H9 (cell line): ENCODE data around the gene CTDSP2. TPM values are rescaled to one million over a fixed set of nuclear protein-coding genes. Genes with fewer than 3 reads are reported as not detected.

ENCODE experiments used
- DNase-seq: peaks from one replicate; pipeline ENCODE4 v3.0.0-alpha.2; 2017
- H2AFZ ChIP-seq: one replicate; pipeline ENCODE4 v1.6.1; 2013; ENCODE audit warnings: mild to moderate bottlenecking, low read length, control low read depth, moderate library complexity
- H2AK5ac ChIP-seq: 2 replicates; pipeline ENCODE4 v1.6.1; 2013; ENCODE audit warnings: low read length, control low read depth, mixed read lengths; ENCODE audit not compliant: insufficient read length
- H2BK120ac ChIP-seq: one replicate; pipeline ENCODE4 v1.6.1; 2013; ENCODE audit warnings: low read depth, mild to moderate bottlenecking, low read length, control low read depth, inconsistent platforms; ENCODE audit not compliant: poor library complexity, severe bottlenecking
- H2BK12ac ChIP-seq: 2 replicates; pipeline ENCODE4 v1.6.1; 2013; ENCODE audit warnings: low read length, control low read depth, mixed read lengths, low read depth; ENCODE audit not compliant: insufficient read length
- H2BK15ac ChIP-seq: 2 replicates; pipeline ENCODE4 v1.6.1; 2013; ENCODE audit warnings: low read depth, low read length, control low read depth
- H2BK20ac ChIP-seq: one replicate; pipeline ENCODE4 v1.6.1; 2013; ENCODE audit warnings: low read depth, mild to moderate bottlenecking, low read length, control low read depth, inconsistent platforms; ENCODE audit not compliant: poor library complexity, severe bottlenecking
- H2BK5ac ChIP-seq: 2 replicates; pipeline ENCODE4 v1.6.1; 2013; ENCODE audit warnings: low read length, control low read depth, mixed read lengths; ENCODE audit not compliant: insufficient read length
- H3K14ac ChIP-seq: 2 replicates; pipeline ENCODE4 v1.6.1; 2013; ENCODE audit warnings: low read length, control low read depth; ENCODE audit not compliant: insufficient read depth
- H3K18ac ChIP-seq: 2 replicates; pipeline ENCODE4 v1.6.1; 2013; ENCODE audit warnings: low read depth, mild to moderate bottlenecking, mixed read lengths, low read length, control low read depth; ENCODE audit not compliant: insufficient read length
- H3K23ac ChIP-seq: 2 replicates; pipeline ENCODE4 v1.6.1; 2013; ENCODE audit warnings: low read length, control low read depth, mixed read lengths, low read depth; ENCODE audit not compliant: insufficient read length
- H3K23me2 ChIP-seq: 2 replicates; pipeline ENCODE4 v1.6.1; 2013; ENCODE audit warnings: low read depth, mild to moderate bottlenecking, mixed read lengths, low read length, control low read depth; ENCODE audit not compliant: insufficient read length, poor library complexity, severe bottlenecking
- H3K27ac ChIP-seq: 2 replicates; pipeline ENCODE4 v1.5.1; 2013; ENCODE audit warnings: low read length, control low read depth, mixed read lengths, low read depth; ENCODE audit not compliant: insufficient read length
- H3K27me3 ChIP-seq: 2 replicates; pipeline ENCODE4 v1.6.1; 2013; ENCODE audit warnings: low read length, control low read depth, inconsistent platforms; ENCODE audit not compliant: insufficient read depth
- H3K4ac ChIP-seq: 2 replicates; pipeline ENCODE4 v1.6.1; 2013; ENCODE audit warnings: low read depth, mild to moderate bottlenecking, control low read depth, inconsistent platforms, low read length, moderate library complexity
- H3K4me1 ChIP-seq: 2 replicates; pipeline ENCODE4 v1.6.1; 2013; ENCODE audit warnings: low read length, control low read depth, inconsistent platforms; ENCODE audit not compliant: insufficient read depth
- H3K4me2 ChIP-seq: 2 replicates; pipeline ENCODE4 v1.6.1; 2013; ENCODE audit warnings: low read length, control low read depth, mixed read lengths; ENCODE audit not compliant: insufficient read length, insufficient read depth
- H3K56ac ChIP-seq: 2 replicates; pipeline ENCODE4 v1.6.1; 2013; ENCODE audit warnings: low read depth, mild to moderate bottlenecking, mixed read lengths, low read length, control low read depth; ENCODE audit not compliant: insufficient read length
- H3K79me1 ChIP-seq: 2 replicates; pipeline ENCODE4 v1.6.1; 2013; ENCODE audit warnings: low read depth, mild to moderate bottlenecking, moderate library complexity, low read length, control low read depth, inconsistent platforms; ENCODE audit not compliant: insufficient read depth, poor library complexity, severe bottlenecking
- H3K79me2 ChIP-seq: 2 replicates; pipeline ENCODE4 v1.6.1; 2013; ENCODE audit warnings: low read length, control low read depth, inconsistent platforms; ENCODE audit not compliant: insufficient read depth
- H3K9ac ChIP-seq: 2 replicates; pipeline ENCODE4 v1.6.1; 2013; ENCODE audit warnings: low read length, control low read depth, mixed read lengths; ENCODE audit not compliant: insufficient read length; ENCODE audit errors: extremely low read depth
- H3K9me3 ChIP-seq: one replicate; pipeline ENCODE4 v1.6.1; 2013; ENCODE audit warnings: low read depth, low read length, inconsistent platforms; ENCODE audit not compliant: control insufficient read depth
- H3T11ph ChIP-seq: one replicate; pipeline ENCODE4 v1.6.1; 2013; ENCODE audit warnings: mild to moderate bottlenecking, low read length, control low read depth, inconsistent platforms
- H4K20me1 ChIP-seq: one replicate; pipeline ENCODE4 v1.6.1; 2013; ENCODE audit not compliant: control insufficient read depth, insufficient read length, insufficient read depth
- H4K5ac ChIP-seq: 2 replicates; pipeline ENCODE4 v1.6.1; 2013; ENCODE audit warnings: low read depth, mild to moderate bottlenecking, mixed read lengths, low read length, control low read depth; ENCODE audit not compliant: insufficient read length
- H4K8ac ChIP-seq: replicated peaks from 2 replicates; pipeline ENCODE4 v1.6.1; 2013; ENCODE audit warnings: low read length, control low read depth, mixed read lengths, low read depth; ENCODE audit not compliant: insufficient read length
- H4K91ac ChIP-seq: 2 replicates; pipeline ENCODE4 v1.6.1; 2013; ENCODE audit warnings: low read depth, mild to moderate bottlenecking, moderate library complexity, mixed read lengths, low read length, control low read depth; ENCODE audit not compliant: insufficient read length
- H3K27ac Mint-ChIP-seq, 3 experiments: 2 replicates in 2 of 3; 3 replicates in 1 of 3; pipeline ENCODE4 v1.8.0; 2020 to 2021; ENCODE audit warnings: mixed read lengths in 3 of 3, mild to moderate bottlenecking in 1 of 3, moderate library complexity in 1 of 3
- H3K27me3 Mint-ChIP-seq: 2 replicates; pipeline ENCODE4 v1.8.0; 2021; ENCODE audit warnings: low read depth, mild to moderate bottlenecking, moderate library complexity, mixed read lengths
- H3K36me3 Mint-ChIP-seq, 3 experiments: 2 replicates in 2 of 3; 3 replicates in 1 of 3; pipeline ENCODE4 v1.8.0; 2020 to 2021; ENCODE audit warnings: low read depth in 3 of 3, mixed read lengths in 3 of 3; ENCODE audit not compliant: insufficient read depth in 1 of 3
- H3K4me1 Mint-ChIP-seq, 2 experiments: 2 replicates each; pipeline ENCODE4 v1.8.0; 2020; ENCODE audit warnings: mixed read lengths in 2 of 2
- H3K4me3 Mint-ChIP-seq, 2 experiments: 2 replicates in 1 of 2; 3 replicates in 1 of 2; pipeline ENCODE4 v1.8.0; 2020 to 2021; ENCODE audit warnings: mild to moderate bottlenecking in 2 of 2, mixed read lengths in 2 of 2, moderate library complexity in 1 of 2
- H3K9me3 Mint-ChIP-seq, 2 experiments: 2 replicates in 1 of 2; 3 replicates in 1 of 2; pipeline ENCODE4 v1.8.0; 2020; ENCODE audit warnings: mild to moderate bottlenecking in 2 of 2, mixed read lengths in 2 of 2, moderate library complexity in 1 of 2
- WGBS: extraction: QIAGEN DNeasy Blood & Tissue Kit; methylation state at CpG from one replicate; pipeline ENCODE4 v1.1.7; 2013; ENCODE audit warnings: missing lambda C conversion rate, low lambda C conversion rate, mixed read lengths; ENCODE audit not compliant: insufficient read length; ENCODE audit errors: extremely low coverage; 5-methylcytosine and 5-hydroxymethylcytosine counted together
- total RNA-seq: library from RNA; stranded (reverse); gene quantifications from 2 replicates; pipeline ENCODE4 v1.2.1, GENCODE V29; 2021
- TF ChIP-seq, protein P1 (sequence below): fragments of 200-600 bp; sonication (generic); conservative IDR thresholded peaks from 3 replicates; pipeline ENCODE4 v1.8.0; 2021; ENCODE audit warnings: antibody characterized with exemption, mild to moderate bottlenecking

Gene CTDSP2
- total RNA-seq, 1 experiment from 2014 or later, result 103 TPM

DNA sequence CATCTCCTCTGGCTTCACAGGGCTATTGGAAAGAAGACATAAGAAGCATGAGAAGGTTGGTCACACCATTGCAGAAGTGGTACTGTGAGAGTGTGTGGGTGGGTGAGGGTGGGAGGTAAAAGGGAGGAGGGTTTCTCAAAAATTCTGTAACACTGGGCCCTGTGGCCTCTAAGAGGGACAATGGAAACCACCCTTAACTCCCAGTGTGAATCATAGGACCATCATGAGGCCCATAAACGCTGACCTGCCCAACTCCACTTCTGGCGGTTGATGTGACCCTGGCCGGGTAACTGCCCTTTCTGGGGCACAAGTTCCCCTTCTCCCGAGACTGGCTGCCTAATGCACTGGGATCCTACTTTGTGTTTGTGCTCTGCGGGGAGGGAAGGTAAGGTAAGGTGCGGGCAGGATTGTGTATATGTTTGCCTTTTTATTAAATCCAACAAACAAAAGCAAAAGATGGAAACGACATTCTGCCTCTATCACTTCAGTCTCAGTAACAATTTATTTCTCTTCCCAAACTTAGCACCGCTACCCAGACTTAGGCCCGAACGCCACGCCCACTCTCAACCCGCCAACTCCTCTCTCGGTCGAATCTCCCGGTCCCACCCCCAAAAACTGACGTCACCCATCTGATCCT is 75.2 kb downstream of the CTDSP2 start:
- no peaks in the 10 kb centered on the region for H4K20me1 ChIP-seq
- no peak overlapping the region for H2BK12ac ChIP-seq
- H4K91ac ChIP-seq, result no peak overlapping the region
- H2BK15ac ChIP-seq, result no peak overlapping the region
- no peak overlapping the region for H2BK20ac ChIP-seq
- H2AK5ac ChIP-seq, result no peak overlapping the region
- H3K23ac ChIP-seq, result no peak overlapping the region
- no peak overlapping the region for H2BK120ac ChIP-seq
- no peaks in the 10 kb centered on the region for H3K79me1 ChIP-seq
- H3K4me2 ChIP-seq, result peak overlapping the region; percentile 44
- Mint-ChIP-seq H3K27ac (peak overlapping the region; percentile 100), H3K36me3 (peaks cover 20 to 42% (median 31%) of the 10 kb centered on the region in 3 experiments), H3K9me3 (no peaks in the 10 kb centered on the region), H3K4me1 (peaks cover 19 to 25% of the 10 kb centered on the region in 2 experiments), H3K4me3 (peak overlapping the region; percentile 98 to 99), H3K27me3 (peaks cover 13% of the 10 kb centered on the region)
- DNase-seq, result peak; percentile 96
- peaks cover 3% of the 10 kb centered on the region; the same call in 1 of the 2 replicates for H3K27me3 ChIP-seq
- peak overlapping the region; percentile 94 for H3K9ac ChIP-seq
- no peak overlapping the region for H2BK5ac ChIP-seq
- H4K8ac ChIP-seq, result no peak overlapping the region
- H3K4ac ChIP-seq, result no peak overlapping the region
- no peak overlapping the region for H4K5ac ChIP-seq
- H3K9me3 ChIP-seq, result no peaks in the 10 kb centered on the region
- H3K79me2 ChIP-seq, result no peaks in the 10 kb centered on the region
- H3K4me1 ChIP-seq, result peaks cover 3% of the 10 kb centered on the region; the same call in 1 of the 2 replicates
- H3K23me2 ChIP-seq, result peaks cover 15% of the 10 kb centered on the region
- no peak overlapping the region for H3K18ac ChIP-seq
- TF ChIP-seq, protein P1, sequence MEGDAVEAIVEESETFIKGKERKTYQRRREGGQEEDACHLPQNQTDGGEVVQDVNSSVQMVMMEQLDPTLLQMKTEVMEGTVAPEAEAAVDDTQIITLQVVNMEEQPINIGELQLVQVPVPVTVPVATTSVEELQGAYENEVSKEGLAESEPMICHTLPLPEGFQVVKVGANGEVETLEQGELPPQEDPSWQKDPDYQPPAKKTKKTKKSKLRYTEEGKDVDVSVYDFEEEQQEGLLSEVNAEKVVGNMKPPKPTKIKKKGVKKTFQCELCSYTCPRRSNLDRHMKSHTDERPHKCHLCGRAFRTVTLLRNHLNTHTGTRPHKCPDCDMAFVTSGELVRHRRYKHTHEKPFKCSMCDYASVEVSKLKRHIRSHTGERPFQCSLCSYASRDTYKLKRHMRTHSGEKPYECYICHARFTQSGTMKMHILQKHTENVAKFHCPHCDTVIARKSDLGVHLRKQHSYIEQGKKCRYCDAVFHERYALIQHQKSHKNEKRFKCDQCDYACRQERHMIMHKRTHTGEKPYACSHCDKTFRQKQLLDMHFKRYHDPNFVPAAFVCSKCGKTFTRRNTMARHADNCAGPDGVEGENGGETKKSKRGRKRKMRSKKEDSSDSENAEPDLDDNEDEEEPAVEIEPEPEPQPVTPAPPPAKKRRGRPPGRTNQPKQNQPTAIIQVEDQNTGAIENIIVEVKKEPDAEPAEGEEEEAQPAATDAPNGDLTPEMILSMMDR, result no peak
- H3K14ac ChIP-seq, result peak overlapping the region; percentile 98; the same call in 1 of the 2 replicates
- no peak overlapping the region for H2AFZ ChIP-seq
- H3K27ac ChIP-seq, result peak overlapping the region; percentile 17
- H3K56ac ChIP-seq, result no peak overlapping the region
- H3T11ph ChIP-seq, result no peak overlapping the region
- no CpG with 5 or more reads among the region's 16 CpGs for WGBS
